Breast epithelium (tissue), 3 donors: ENCODE measurements around the gene USP32.

Experiments
- POLR2AphosphoS5 ChIP-seq, 3 donors: sonication (generic); formaldehyde crosslinking; IDR thresholded peaks; one replicate each; pipeline ENCODE4 v1.6.1; 2017; ENCODE audit warnings: antibody characterized with exemption in 3 of 3
- TF ChIP-seq, protein P1 (sequence below), 3 donors: fragments of 450-650 bp; IDR thresholded peaks; one replicate each; pipeline ENCODE4 v1.5.1; 2016 to 2017; ENCODE audit warnings: antibody characterized with exemption in 3 of 3, mild to moderate bottlenecking in 3 of 3, moderate library complexity in 3 of 3

DNA sequence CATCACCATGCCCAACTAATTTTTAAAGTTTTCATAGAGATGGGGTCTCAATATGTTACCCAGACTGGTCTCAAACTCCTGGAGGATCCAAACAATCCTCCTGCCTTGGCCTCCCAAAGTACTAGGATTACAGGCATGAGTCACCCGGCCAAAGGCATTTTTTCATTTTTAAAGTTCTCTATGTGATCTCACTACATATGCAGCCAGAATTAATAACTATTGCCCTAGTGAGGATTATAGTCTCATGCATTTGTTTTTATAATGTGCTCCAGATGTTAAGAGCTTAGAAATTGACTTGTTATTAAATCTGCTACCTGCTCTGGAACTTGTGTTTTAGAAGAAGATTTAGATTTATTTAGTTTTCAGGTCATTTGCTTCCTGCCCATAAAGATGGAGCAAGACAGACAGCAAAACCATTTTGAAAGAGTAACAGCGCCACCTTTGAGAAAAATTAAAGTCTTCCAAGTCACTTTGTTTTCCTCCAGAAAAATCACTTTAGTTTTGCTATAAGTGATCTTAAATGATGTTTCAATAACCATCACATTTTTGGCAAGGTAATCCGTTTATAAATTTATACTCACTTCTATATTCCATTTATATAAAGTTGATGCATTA lies 162.6 kb downstream of the USP32 start:
- no peak for TF ChIP-seq POLR2AphosphoS5 (IDR thresholded peaks at IDR 0.05)
- TF ChIP-seq, protein P1, sequence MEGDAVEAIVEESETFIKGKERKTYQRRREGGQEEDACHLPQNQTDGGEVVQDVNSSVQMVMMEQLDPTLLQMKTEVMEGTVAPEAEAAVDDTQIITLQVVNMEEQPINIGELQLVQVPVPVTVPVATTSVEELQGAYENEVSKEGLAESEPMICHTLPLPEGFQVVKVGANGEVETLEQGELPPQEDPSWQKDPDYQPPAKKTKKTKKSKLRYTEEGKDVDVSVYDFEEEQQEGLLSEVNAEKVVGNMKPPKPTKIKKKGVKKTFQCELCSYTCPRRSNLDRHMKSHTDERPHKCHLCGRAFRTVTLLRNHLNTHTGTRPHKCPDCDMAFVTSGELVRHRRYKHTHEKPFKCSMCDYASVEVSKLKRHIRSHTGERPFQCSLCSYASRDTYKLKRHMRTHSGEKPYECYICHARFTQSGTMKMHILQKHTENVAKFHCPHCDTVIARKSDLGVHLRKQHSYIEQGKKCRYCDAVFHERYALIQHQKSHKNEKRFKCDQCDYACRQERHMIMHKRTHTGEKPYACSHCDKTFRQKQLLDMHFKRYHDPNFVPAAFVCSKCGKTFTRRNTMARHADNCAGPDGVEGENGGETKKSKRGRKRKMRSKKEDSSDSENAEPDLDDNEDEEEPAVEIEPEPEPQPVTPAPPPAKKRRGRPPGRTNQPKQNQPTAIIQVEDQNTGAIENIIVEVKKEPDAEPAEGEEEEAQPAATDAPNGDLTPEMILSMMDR (IDR thresholded peaks at IDR 0.05), result no peak
